Measurements from ENCODE around the gene ANKZF1.

Gene ANKZF1

GRCh38 chr2:219207134-219207883 lies 22.3 kb upstream of the ANKZF1 start:
- in situ Hi-C loops (cut with HindIII; ENCODE audit: low sequenced_read_pairs), result no loop called here

GRCh38 chr2:219207884-219208740 lies 21.5 kb upstream of the ANKZF1 start:
- in situ Hi-C loops (cut with HindIII; ENCODE audit: low sequenced_read_pairs), result no loop called here

- in situ Hi-C loops (cut with HindIII; ENCODE audit: low sequenced_read_pairs), result no loop called here
These were observed 20.1 kb upstream of the ANKZF1 start for GRCh38 chr2:219209236-219210195.

- in situ Hi-C loops (cut with HindIII; ENCODE audit: low sequenced_read_pairs), result no loop called here
These were observed 19.3 kb upstream of the ANKZF1 start for GRCh38 chr2:219210196-219210885.

GRCh38 chr2:219210886-219211362 lies 18.7 kb upstream of the ANKZF1 start:
- in situ Hi-C loops (cut with HindIII; ENCODE audit: low sequenced_read_pairs), result no loop called here

- in situ Hi-C loops (cut with HindIII; ENCODE audit: low sequenced_read_pairs), result no loop called here
These were observed 16.6 kb upstream of the ANKZF1 start for GRCh38 chr2:219213026-219213415.

- in situ Hi-C loops (cut with HindIII; ENCODE audit: low sequenced_read_pairs), result no loop called here
These were observed 16.0 kb upstream of the ANKZF1 start for GRCh38 chr2:219213486-219214071.

GRCh38 chr2:219214141-219214540 lies 15.5 kb upstream of the ANKZF1 start:
- in situ Hi-C loops (cut with HindIII; ENCODE audit: low sequenced_read_pairs), result no loop called here

GRCh38 chr2:219214786-219215185 lies 14.8 kb upstream of the ANKZF1 start:
- in situ Hi-C loops (cut with HindIII; ENCODE audit: low sequenced_read_pairs), result no loop called here

- in situ Hi-C loops (cut with HindIII; ENCODE audit: low sequenced_read_pairs), result no loop called here
These were observed 13.6 kb upstream of the ANKZF1 start for GRCh38 chr2:219215871-219216534.

GRCh38 chr2:219216535-219216915 lies 13.1 kb upstream of the ANKZF1 start:
- in situ Hi-C loops (cut with HindIII; ENCODE audit: low sequenced_read_pairs), result no loop called here

- in situ Hi-C loops (cut with HindIII; ENCODE audit: low sequenced_read_pairs), result no loop called here
These were observed 11.3 kb upstream of the ANKZF1 start for GRCh38 chr2:219218217-219218731.

GRCh38 chr2:219218732-219219701 lies 10.6 kb upstream of the ANKZF1 start, which contains the start of gene ABCB6:
ABCB6 (minus strand) TSS chr2:219218958; CDS start chr2:219218673, 285 bp downstream.
- in situ Hi-C loops (cut with HindIII; ENCODE audit: low sequenced_read_pairs), result no loop called here

GRCh38 chr2:219219784-219220532 lies 9.6 kb upstream of the ANKZF1 start:
- in situ Hi-C loops (cut with HindIII; ENCODE audit: low sequenced_read_pairs), result no loop called here

GRCh38 chr2:219220652-219221402 lies 8.8 kb upstream of the ANKZF1 start:
- in situ Hi-C loops (cut with HindIII; ENCODE audit: low sequenced_read_pairs), result no loop called here

GRCh38 chr2:219221957-219222518 lies 7.6 kb upstream of the ANKZF1 start:
- in situ Hi-C loops (cut with HindIII; ENCODE audit: low sequenced_read_pairs), result no loop called here
